Measurements from ENCODE around the gene ISY1. TPM values are rescaled to one million over a fixed set of nuclear protein-coding genes. Genes with fewer than 3 reads are reported as not detected.
A peak's percentile ranks its signal among the peaks of the same experiment; 100 is the strongest.

The ISY1 gene
- total RNA-seq: 35.6 TPM
- 10 to 100 TPM; 33.4 to 47.6 (median 38.9) TPM for polyA plus RNA-seq (ENCODE audit: insufficient read depth in 1 of 8, insufficient read length in 8 of 8, low replicate concordance in 1 of 8)
- long read RNA-seq, donor 1, transcript ISY1-203 (11 exons, 3,842 nt): major isoform, 9 of 9 reads
- long read RNA-seq, donor 1, partial matches to known transcripts: 0 of 9 reads
- long read RNA-seq, donor 1, other reads (novel, unspliced or antisense): 0 of 9 reads
- long read RNA-seq, donor 2, partial matches to known transcripts: 0 of 1 reads
- long read RNA-seq, donor 2, other reads (novel, unspliced or antisense): 0 of 1 reads
- long read RNA-seq, donor 3, transcript ISY1-203 (11 exons, 3,842 nt): major isoform, 11 of 17 reads
- long read RNA-seq, donor 3, partial matches to known transcripts: 6 of 17 reads
- long read RNA-seq, donor 3, other reads (novel, unspliced or antisense): 0 of 17 reads
- long read RNA-seq, donor 4, transcript ISY1-203 (11 exons, 3,842 nt): major isoform, 10 of 10 reads
- long read RNA-seq, donor 4, partial matches to known transcripts: 0 of 10 reads
- long read RNA-seq, donor 4, other reads (novel, unspliced or antisense): 0 of 10 reads
- long read RNA-seq, donor 5, transcript ISY1-203 (11 exons, 3,842 nt): major isoform, 19 of 28 reads
- long read RNA-seq, donor 5, partial matches to known transcripts: 6 of 28 reads
- long read RNA-seq, donor 5, other reads (novel, unspliced or antisense): 0 of 28 reads
- long read RNA-seq, donor 6, transcript ISY1-203 (11 exons, 3,842 nt): major isoform, 11 of 17 reads
- long read RNA-seq, donor 6, partial matches to known transcripts: 0 of 17 reads
- long read RNA-seq, donor 6, other reads (novel, unspliced or antisense): 0 of 17 reads
- long read RNA-seq, donor 7, transcript ISY1-203 (11 exons, 3,842 nt): major isoform, 10 of 10 reads
- long read RNA-seq, donor 7, partial matches to known transcripts: 0 of 10 reads
- long read RNA-seq, donor 7, other reads (novel, unspliced or antisense): 0 of 10 reads
- long read RNA-seq, donor 8, partial matches to known transcripts: 0 of 3 reads
- long read RNA-seq, donor 8, other reads (novel, unspliced or antisense): 0 of 3 reads
- long read RNA-seq, donor 9, partial matches to known transcripts: 9 of 14 reads
- long read RNA-seq, donor 9, other reads (novel, unspliced or antisense): 0 of 14 reads
- long read RNA-seq, donor 10, transcript ISY1-203 (11 exons, 3,842 nt): major isoform, 12 of 14 reads
- long read RNA-seq, donor 10, partial matches to known transcripts: 0 of 14 reads
- long read RNA-seq, donor 10, other reads (novel, unspliced or antisense): 0 of 14 reads
- long read RNA-seq, donor 11, transcript ISY1-203 (11 exons, 3,842 nt): major isoform, 10 of 11 reads
- long read RNA-seq, donor 11, partial matches to known transcripts: 0 of 11 reads
- long read RNA-seq, donor 11, other reads (novel, unspliced or antisense): 0 of 11 reads

DNA sequence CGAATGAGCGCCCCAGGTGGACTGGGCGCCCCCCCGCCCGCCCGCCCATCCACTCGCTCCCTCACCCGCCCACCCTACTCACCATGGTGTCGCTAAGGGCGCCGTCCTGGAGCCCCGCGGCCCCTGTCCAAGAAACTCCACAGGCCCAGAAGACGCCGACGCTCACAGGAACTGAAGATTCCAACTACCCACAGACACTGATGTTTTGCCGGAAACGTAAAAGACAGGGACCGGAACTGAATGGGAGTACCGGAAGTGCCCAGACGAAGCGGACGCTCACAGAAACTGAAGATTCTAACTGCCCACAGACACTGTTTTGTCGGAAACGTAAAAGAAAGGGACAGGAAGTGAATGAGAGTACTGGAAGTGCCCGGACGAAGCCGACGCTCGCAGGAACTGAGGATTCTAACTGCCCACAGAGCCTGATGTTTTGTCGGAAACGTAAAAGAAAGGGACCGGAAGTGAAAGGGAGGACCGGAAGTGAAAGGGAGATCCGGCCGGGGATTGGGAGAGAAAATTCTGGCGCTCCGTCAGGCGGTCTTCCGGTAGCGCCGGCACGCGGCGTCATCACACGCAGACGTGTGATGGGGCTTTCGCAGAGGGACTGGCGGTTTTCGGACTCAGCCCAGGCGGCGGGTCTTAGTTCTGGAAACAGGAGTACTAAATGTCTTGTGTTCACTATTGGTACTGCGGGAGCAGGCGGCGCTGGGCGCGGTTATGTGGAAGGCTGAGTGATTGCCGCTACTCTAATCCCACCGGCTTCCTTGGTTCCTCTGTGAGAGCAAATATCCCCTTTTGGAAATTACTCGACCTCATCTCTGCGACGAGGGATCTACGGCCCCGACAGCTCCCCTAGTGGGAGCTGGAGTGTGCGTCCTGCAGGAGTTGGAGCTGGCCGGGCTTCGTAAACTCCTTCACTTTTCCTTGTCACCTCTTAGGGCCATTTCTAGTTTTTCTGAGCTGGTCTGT, at the start of gene ISY1:
Gene ISY1, minus strand, starts transcription at position 173 of the 969 bp plus-strand sequence. Its CDS starts 88 bp downstream, at position 85.
- Histone ChIP-seq H3K9me3 (replicated peaks; ENCODE audit: control insufficient read depth, low read depth, low read length) (no peaks in the 10 kb centered on the region), H3K27ac (ENCODE audit: low read length) (peak within 1 kb of the TSS; percentile 97), H3K4me1 (ENCODE audit: control insufficient read depth, insufficient read depth, low read length) (peaks cover 7% of the 10 kb centered on the region), H3K36me3 (ENCODE audit: control insufficient read depth, insufficient read depth, low read length) (peaks cover 15% of the 10 kb centered on the region), H3K4me3 (ENCODE audit: low read length) (peak within 1 kb of the TSS; percentile 89), H3K27me3 (ENCODE audit: control insufficient read depth, insufficient read depth, low read length) (no peaks in the 10 kb centered on the region)
- WGBS (ENCODE audit: insufficient coverage): under 1% methylated on average over 46 of the region's 67 CpGs
- peak; percentile 99 for DNase-seq

DNA sequence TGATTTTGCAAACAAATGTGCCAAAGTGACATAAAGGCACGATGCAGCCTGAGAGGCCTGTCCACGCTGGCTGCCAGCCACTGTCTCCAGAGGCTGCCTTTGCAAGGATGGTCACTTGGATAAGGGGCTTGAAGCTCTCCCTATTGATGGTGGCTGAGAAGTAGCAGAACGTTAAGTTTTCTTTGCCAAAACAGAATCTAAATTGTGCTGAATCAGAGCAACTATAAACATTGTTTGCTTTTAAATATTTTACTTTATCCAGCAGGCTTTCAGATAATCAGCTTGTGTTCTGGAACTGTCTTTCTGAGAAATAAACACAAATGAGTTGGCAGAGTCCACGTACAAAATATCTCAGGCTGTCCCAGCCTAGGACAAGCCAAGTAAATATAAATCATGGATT, 46.6 kb upstream of the ISY1 start:
- no CpG with 5 or more reads among the region's 4 CpGs for WGBS (ENCODE audit: insufficient coverage)
- no peak overlapping the region for H3K27ac ChIP-seq (ENCODE audit: low read length)
- DNase-seq: peak; percentile 33

DNA sequence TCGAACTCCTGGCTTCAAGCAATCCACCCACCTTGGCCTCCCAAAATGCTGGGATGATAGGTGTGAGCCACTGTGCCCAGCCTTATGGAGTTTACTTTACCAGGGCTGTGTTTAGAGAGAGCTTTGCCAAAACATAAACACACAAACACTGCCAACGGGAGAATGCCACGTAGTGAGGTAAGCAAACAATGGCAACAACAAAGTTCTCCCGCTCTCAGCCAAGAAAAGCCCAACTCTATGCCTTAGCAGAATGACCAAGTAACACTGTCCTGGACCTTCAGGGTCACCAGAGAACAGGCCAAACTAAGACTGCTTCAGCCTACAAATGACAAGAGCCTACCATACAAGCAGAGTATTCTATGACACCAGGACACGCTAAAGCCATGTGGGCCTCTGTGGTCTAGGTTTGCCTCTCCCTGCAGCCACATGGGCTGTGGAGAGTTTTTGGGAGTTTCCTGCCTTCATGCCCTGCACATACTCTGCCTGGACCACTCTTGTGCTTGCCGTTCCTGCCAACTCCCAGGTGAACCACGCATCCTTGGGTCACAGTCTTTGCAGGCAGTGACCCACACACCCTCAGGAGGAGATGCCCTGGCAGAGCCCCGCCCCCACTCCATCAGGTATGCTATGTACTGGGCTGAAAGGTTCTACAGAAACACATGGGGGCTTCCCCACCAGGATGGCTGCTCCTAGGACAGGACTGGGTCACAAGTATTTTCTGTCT, 44.4 kb upstream of the ISY1 start:
- H3K27ac ChIP-seq (ENCODE audit: low read length): no peak overlapping the region
- 81% methylated on average over 5 of the region's 8 CpGs for WGBS (ENCODE audit: insufficient coverage)
- H3K36me3 ChIP-seq (ENCODE audit: control insufficient read depth, insufficient read depth, low read length): no peaks in the 10 kb centered on the region
- no peaks in the 10 kb centered on the region for H3K4me1 ChIP-seq (ENCODE audit: control insufficient read depth, insufficient read depth, low read length)
- no peak overlapping the region for H3K4me3 ChIP-seq (ENCODE audit: low read length)
- DNase-seq: no peak
- H3K9me3 ChIP-seq (replicated peaks; ENCODE audit: control insufficient read depth, low read depth, low read length): no peaks in the 10 kb centered on the region
- H3K27me3 ChIP-seq (ENCODE audit: control insufficient read depth, insufficient read depth, low read length): no peaks in the 10 kb centered on the region

More for the DNA sequence above, 46.6 kb upstream of the ISY1 start:
- no peaks in the 10 kb centered on the region for H3K9me3 ChIP-seq (replicated peaks; ENCODE audit: control insufficient read depth, low read depth, low read length)
- H3K27me3 ChIP-seq (ENCODE audit: control insufficient read depth, insufficient read depth, low read length): no peaks in the 10 kb centered on the region
- no peak overlapping the region for H3K4me3 ChIP-seq (ENCODE audit: low read length)
- no peaks in the 10 kb centered on the region for H3K4me1 ChIP-seq (ENCODE audit: control insufficient read depth, insufficient read depth, low read length)
- H3K36me3 ChIP-seq (ENCODE audit: control insufficient read depth, insufficient read depth, low read length): no peaks in the 10 kb centered on the region

DNA sequence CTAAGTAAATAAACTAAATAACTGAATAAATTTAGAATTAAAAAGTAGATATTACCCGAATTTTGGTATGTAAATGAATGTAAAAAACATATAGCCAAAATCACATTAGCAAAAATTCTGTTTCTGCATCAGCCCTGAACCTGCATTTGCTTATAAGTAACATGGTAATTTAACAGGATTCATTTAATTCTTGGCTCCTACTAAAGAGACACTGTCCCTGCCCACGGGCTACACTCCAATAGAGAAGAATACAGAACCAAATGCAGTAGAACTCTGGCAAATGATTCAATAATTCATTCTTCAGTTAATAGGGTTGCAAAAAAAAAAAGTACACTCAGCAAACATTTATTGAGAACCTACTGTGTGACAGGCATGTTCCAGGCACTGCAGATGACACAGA, 43.6 kb upstream of the ISY1 start:
- Histone ChIP-seq H3K4me3 (ENCODE audit: low read length) (no peak overlapping the region), H3K9me3 (replicated peaks; ENCODE audit: control insufficient read depth, low read depth, low read length) (no peaks in the 10 kb centered on the region), H3K27me3 (ENCODE audit: control insufficient read depth, insufficient read depth, low read length) (no peaks in the 10 kb centered on the region), H3K4me1 (ENCODE audit: control insufficient read depth, insufficient read depth, low read length) (no peaks in the 10 kb centered on the region), H3K27ac (ENCODE audit: low read length) (no peak overlapping the region), H3K36me3 (ENCODE audit: control insufficient read depth, insufficient read depth, low read length) (no peaks in the 10 kb centered on the region)
- no CpG with 5 or more reads among the region's 2 CpGs for WGBS (ENCODE audit: insufficient coverage)
- no peak for DNase-seq

DNA sequence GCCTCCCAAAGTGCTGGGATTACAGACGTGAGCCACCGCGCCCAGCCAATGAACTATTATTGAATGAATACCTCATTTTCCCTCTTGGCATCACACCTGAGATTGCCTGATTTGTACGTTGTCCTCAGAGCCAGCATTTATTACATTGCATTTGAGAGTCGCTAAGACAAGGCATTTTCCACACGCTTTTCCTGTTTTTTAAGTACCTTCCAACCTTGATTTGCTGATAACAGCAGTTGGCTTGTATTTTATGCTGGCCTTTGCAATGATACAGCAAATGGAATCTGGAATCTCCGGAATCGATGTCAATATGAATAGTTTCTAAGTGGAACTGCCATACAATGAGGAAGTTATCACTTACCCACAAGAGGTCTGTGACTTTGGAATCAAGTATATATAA, 38.5 kb upstream of the ISY1 start:
- H3K4me1 ChIP-seq (ENCODE audit: control insufficient read depth, insufficient read depth, low read length): peaks cover 3% of the 10 kb centered on the region
- no peaks in the 10 kb centered on the region for H3K9me3 ChIP-seq (replicated peaks; ENCODE audit: control insufficient read depth, low read depth, low read length)
- H3K36me3 ChIP-seq (ENCODE audit: control insufficient read depth, insufficient read depth, low read length): no peaks in the 10 kb centered on the region
- 90% methylated on average over 3 of the region's 8 CpGs for WGBS (ENCODE audit: insufficient coverage)
- no peak overlapping the region for H3K27ac ChIP-seq (ENCODE audit: low read length)
- H3K27me3 ChIP-seq (ENCODE audit: control insufficient read depth, insufficient read depth, low read length): no peaks in the 10 kb centered on the region
- H3K4me3 ChIP-seq (ENCODE audit: low read length): no peak overlapping the region
- DNase-seq: no peak

DNA sequence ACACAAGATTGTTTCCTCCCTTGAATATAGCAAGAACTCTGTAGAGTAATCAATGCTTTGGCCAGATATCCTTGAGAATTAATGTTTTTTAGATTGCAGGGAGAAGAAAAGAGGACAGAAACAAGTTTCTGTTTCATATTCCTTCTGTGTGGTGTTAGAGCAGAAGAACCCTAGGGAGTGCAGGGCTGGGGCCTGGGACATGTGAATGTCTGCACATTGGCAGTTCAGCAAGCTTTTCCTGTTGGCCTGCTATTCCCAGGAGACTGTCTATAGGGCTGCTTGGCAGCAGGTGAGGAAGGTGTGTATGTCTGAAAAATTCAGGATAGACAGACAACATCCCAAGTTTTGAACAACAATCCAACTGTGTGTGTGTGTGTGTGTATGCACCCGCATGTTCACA, 36.5 kb upstream of the ISY1 start:
- Histone ChIP-seq H3K27me3 (ENCODE audit: control insufficient read depth, insufficient read depth, low read length) (no peaks in the 10 kb centered on the region), H3K4me3 (ENCODE audit: low read length) (no peak overlapping the region), H3K4me1 (ENCODE audit: control insufficient read depth, insufficient read depth, low read length) (peaks cover 3% of the 10 kb centered on the region), H3K9me3 (replicated peaks; ENCODE audit: control insufficient read depth, low read depth, low read length) (no peaks in the 10 kb centered on the region), H3K27ac (ENCODE audit: low read length) (no peak overlapping the region), H3K36me3 (ENCODE audit: control insufficient read depth, insufficient read depth, low read length) (no peaks in the 10 kb centered on the region)
- WGBS (ENCODE audit: insufficient coverage): no CpG with 5 or more reads among the region's 1 CpG
- no peak for DNase-seq

DNA sequence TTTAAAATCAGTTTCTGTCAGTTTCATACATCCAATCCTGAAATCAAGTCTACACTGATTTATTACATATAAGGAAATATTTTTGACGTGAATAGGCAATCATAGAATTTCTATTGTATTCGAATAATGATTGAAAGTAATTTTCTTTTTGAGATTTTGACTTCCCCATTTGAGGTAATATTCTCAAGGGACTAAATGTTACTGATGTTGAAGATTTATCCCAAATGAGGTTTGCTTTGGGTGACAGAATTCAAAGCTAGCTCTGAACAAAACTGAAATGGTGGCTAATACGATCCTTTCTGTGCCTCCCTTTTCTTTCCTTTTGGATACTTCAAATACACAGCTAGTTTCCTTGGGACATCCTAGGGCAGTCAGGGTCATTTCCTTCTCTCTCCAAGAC, 35.7 kb upstream of the ISY1 start:
- no peak overlapping the region for H3K27ac ChIP-seq (ENCODE audit: low read length)
- H3K4me1 ChIP-seq (ENCODE audit: control insufficient read depth, insufficient read depth, low read length): peaks cover 3% of the 10 kb centered on the region

DNA sequence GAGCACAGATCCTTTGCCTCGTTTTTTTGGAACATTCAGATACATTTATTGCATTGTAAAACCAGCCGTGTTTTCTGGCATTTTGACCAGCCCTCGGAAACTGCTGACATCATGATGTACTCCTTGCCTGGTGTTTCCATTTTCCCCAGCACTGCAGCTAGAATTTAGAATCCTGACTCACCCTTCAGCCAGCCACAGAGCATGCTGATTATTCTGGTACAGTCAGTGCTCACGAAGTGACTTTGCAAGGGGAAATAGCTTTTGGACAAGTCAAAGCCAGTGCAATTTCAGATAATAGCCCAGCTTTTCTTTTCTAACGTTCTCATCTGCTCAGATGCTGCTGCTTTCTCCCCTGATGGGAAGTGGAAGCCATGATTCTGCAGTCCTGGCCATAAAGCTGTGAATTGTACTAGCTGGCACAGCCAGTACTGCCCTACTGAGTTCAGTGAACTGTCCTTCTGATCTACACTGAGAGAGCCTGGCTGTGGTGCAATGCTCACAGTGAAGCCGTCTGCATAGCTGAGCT, 34.9 kb upstream of the ISY1 start:
- H3K27ac ChIP-seq (ENCODE audit: low read length): peak overlapping the region; percentile 49
- no peaks in the 10 kb centered on the region for H3K36me3 ChIP-seq (ENCODE audit: control insufficient read depth, insufficient read depth, low read length)
- H3K4me1 ChIP-seq (ENCODE audit: control insufficient read depth, insufficient read depth, low read length): peaks cover 3% of the 10 kb centered on the region
- H3K4me3 ChIP-seq (ENCODE audit: low read length): no peak overlapping the region
- WGBS (ENCODE audit: insufficient coverage): 46% methylated on average over 4 of the region's 6 CpGs
- no peaks in the 10 kb centered on the region for H3K27me3 ChIP-seq (ENCODE audit: control insufficient read depth, insufficient read depth, low read length)
- peak; percentile 84 for DNase-seq
- no peaks in the 10 kb centered on the region for H3K9me3 ChIP-seq (replicated peaks; ENCODE audit: control insufficient read depth, low read depth, low read length)

More for the DNA sequence above, 35.7 kb upstream of the ISY1 start:
- WGBS (ENCODE audit: insufficient coverage): no CpG with 5 or more reads among the region's 3 CpGs
- no peak overlapping the region for H3K4me3 ChIP-seq (ENCODE audit: low read length)
- H3K9me3 ChIP-seq (replicated peaks; ENCODE audit: control insufficient read depth, low read depth, low read length): no peaks in the 10 kb centered on the region
- no peak for DNase-seq
- no peaks in the 10 kb centered on the region for H3K36me3 ChIP-seq (ENCODE audit: control insufficient read depth, insufficient read depth, low read length)
- no peaks in the 10 kb centered on the region for H3K27me3 ChIP-seq (ENCODE audit: control insufficient read depth, insufficient read depth, low read length)

All from muscle of leg (tissue), 16 donors.